ENCODE measurements around the gene HGS.

Gene HGS
- 106 to 206 (median 178) reads per million in 9 experiments for total RNA-seq

GRCh38 chr17:81683584-81684441 lies at the start of gene HGS, which contains the start of gene ARL16:
Gene HGS (plus strand): TSS chr17:81684011. CDS start chr17:81684067, 56 bp downstream.
Gene ARL16 (minus strand): TSS chr17:81683797. CDS start chr17:81683753, 44 bp downstream.
- H3K4me3 Mint-ChIP-seq: peak within 1 kb of the TSS; percentile 87 to 90

GRCh38 chr17:81635431-81635830 lies 48.4 kb upstream of the HGS start:
- ATAC-seq (replicated peaks) (no peak), DNase-seq (no peak)
- peak overlapping the region; percentile 82 to 85 for H3K4me3 Mint-ChIP-seq
- H3K9me3 Mint-ChIP-seq: no peaks in the 10 kb centered on the region
- peaks cover 4% of the 10 kb centered on the region for H3K36me3 Mint-ChIP-seq (ENCODE audit: insufficient read depth)
- H3K27ac Mint-ChIP-seq: peak overlapping the region; percentile 84 to 92
- H3K27me3 Mint-ChIP-seq: no peaks in the 10 kb centered on the region
- H3K4me1 Mint-ChIP-seq (ENCODE audit: low read depth in 2 of 2): peaks cover 14% of the 10 kb centered on the region in 2 donors

More at GRCh38 chr17:81683584-81684441, at the start of gene HGS, which contains the start of gene ARL16:
- Mint-ChIP-seq H3K9me3 (no peaks in the 10 kb centered on the region), H3K36me3 (ENCODE audit: insufficient read depth) (peaks cover 22% of the 10 kb centered on the region), H3K27me3 (no peaks in the 10 kb centered on the region), H3K27ac (peak within 1 kb of the TSS; percentile 87 to 91), H3K4me1 (ENCODE audit: low read depth in 2 of 2) (peaks cover 29% of the 10 kb centered on the region in 2 donors)
- peak; percentile 97 for ATAC-seq (replicated peaks)
- DNase-seq: peak; percentile 96 to 98 (median 97)

- H3K4me1 Mint-ChIP-seq (ENCODE audit: low read depth in 2 of 2): peaks cover 14% of the 10 kb centered on the region in 2 donors
- H3K9me3 Mint-ChIP-seq: no peaks in the 10 kb centered on the region
- H3K36me3 Mint-ChIP-seq (ENCODE audit: insufficient read depth): no peaks in the 10 kb centered on the region
- H3K27ac Mint-ChIP-seq: peak overlapping the region; percentile 84 to 92
- no peaks in the 10 kb centered on the region for H3K27me3 Mint-ChIP-seq
- DNase-seq (no peak), ATAC-seq (replicated peaks) (peak; percentile 4)
- H3K4me3 Mint-ChIP-seq: peak overlapping the region; percentile 82 to 85
Observed at GRCh38 chr17:81635973-81636504, 47.8 kb upstream of the HGS start.

- peak within 1 kb of the TSS; percentile 82 to 85 for H3K4me3 Mint-ChIP-seq
- no peaks in the 10 kb centered on the region for H3K27me3 Mint-ChIP-seq
- peaks cover 11 to 14% of the 10 kb centered on the region in 2 donors for H3K4me1 Mint-ChIP-seq (ENCODE audit: low read depth in 2 of 2)
- ATAC-seq (replicated peaks): peak; percentile 92
- DNase-seq: peak; percentile 68 to 75 (median 72)
- no peaks in the 10 kb centered on the region for H3K9me3 Mint-ChIP-seq
- no peaks in the 10 kb centered on the region for H3K36me3 Mint-ChIP-seq (ENCODE audit: insufficient read depth)
- peak within 1 kb of the TSS; percentile 84 to 92 for H3K27ac Mint-ChIP-seq
Observed at GRCh38 chr17:81636505-81637288, 47.1 kb upstream of the HGS start, which contains the start of the genes NPLOC4 and TSPAN10. Gene NPLOC4 (minus strand): TSS chr17:81637112. CDS start chr17:81636930, 182 bp downstream. Gene TSPAN10 (plus strand): TSS chr17:81637196. CDS start chr17:81642413, 5,217 bp downstream.

GRCh38 chr17:81638683-81639082 lies 45.1 kb upstream of the HGS start:
- H3K27me3 Mint-ChIP-seq: no peaks in the 10 kb centered on the region
- DNase-seq (no peak), ATAC-seq (replicated peaks) (no peak)
- peaks cover 10% of the 10 kb centered on the region in 2 donors for H3K4me1 Mint-ChIP-seq (ENCODE audit: low read depth in 2 of 2)
- H3K4me3 Mint-ChIP-seq: no peak overlapping the region
- H3K36me3 Mint-ChIP-seq (ENCODE audit: insufficient read depth): no peaks in the 10 kb centered on the region
- H3K9me3 Mint-ChIP-seq: no peaks in the 10 kb centered on the region
- H3K27ac Mint-ChIP-seq: no peak overlapping the region

GRCh38 chr17:81640011-81640410 lies 43.8 kb upstream of the HGS start:
- no peaks in the 10 kb centered on the region for H3K27me3 Mint-ChIP-seq
- no peaks in the 10 kb centered on the region for H3K9me3 Mint-ChIP-seq
- no peak for ATAC-seq (replicated peaks)
- H3K4me3 Mint-ChIP-seq: no peak overlapping the region
- H3K36me3 Mint-ChIP-seq (ENCODE audit: insufficient read depth): no peaks in the 10 kb centered on the region
- H3K27ac Mint-ChIP-seq: no peak overlapping the region
- peaks cover 10% of the 10 kb centered on the region in 2 donors for H3K4me1 Mint-ChIP-seq (ENCODE audit: low read depth in 2 of 2)
- no peak for DNase-seq

GRCh38 chr17:81641825-81642489 lies 41.9 kb upstream of the HGS start:
- ATAC-seq (replicated peaks): no peak
- Mint-ChIP-seq H3K4me3 (no peak overlapping the region), H3K9me3 (no peaks in the 10 kb centered on the region), H3K27ac (no peak overlapping the region), H3K36me3 (ENCODE audit: insufficient read depth) (no peaks in the 10 kb centered on the region), H3K4me1 (ENCODE audit: low read depth in 2 of 2) (no peaks in the 10 kb centered on the region), H3K27me3 (peaks cover 2 to 5% of the 10 kb centered on the region in 2 donors)
- no peak for DNase-seq

- peaks cover 9 to 20% of the 10 kb centered on the region in 2 donors for H3K27me3 Mint-ChIP-seq
- H3K27ac Mint-ChIP-seq: no peak overlapping the region
- no peak for ATAC-seq (replicated peaks)
- H3K4me1 Mint-ChIP-seq (ENCODE audit: low read depth in 2 of 2): no peaks in the 10 kb centered on the region
- H3K9me3 Mint-ChIP-seq: no peaks in the 10 kb centered on the region
- DNase-seq: no peak
- no peak overlapping the region for H3K4me3 Mint-ChIP-seq
- H3K36me3 Mint-ChIP-seq (ENCODE audit: insufficient read depth): no peaks in the 10 kb centered on the region
Observed at GRCh38 chr17:81644496-81644895, 39.3 kb upstream of the HGS start.

- Mint-ChIP-seq H3K9me3 (no peaks in the 10 kb centered on the region), H3K27me3 (peaks cover 9 to 24% of the 10 kb centered on the region in 2 donors), H3K4me1 (ENCODE audit: low read depth in 2 of 2) (no peaks in the 10 kb centered on the region), H3K36me3 (ENCODE audit: insufficient read depth) (no peaks in the 10 kb centered on the region), H3K27ac (no peak overlapping the region), H3K4me3 (no peak overlapping the region)
- DNase-seq (no peak), ATAC-seq (replicated peaks) (no peak)
Observed at GRCh38 chr17:81644976-81645952, 38.5 kb upstream of the HGS start.

- no peaks in the 10 kb centered on the region for H3K4me1 Mint-ChIP-seq (ENCODE audit: low read depth in 2 of 2)
- ATAC-seq (replicated peaks) (no peak), DNase-seq (no peak)
- H3K4me3 Mint-ChIP-seq: no peak overlapping the region
- H3K27me3 Mint-ChIP-seq: peaks cover 14 to 36% of the 10 kb centered on the region in 2 donors
- H3K9me3 Mint-ChIP-seq: no peaks in the 10 kb centered on the region
- H3K27ac Mint-ChIP-seq: no peak overlapping the region
- H3K36me3 Mint-ChIP-seq (ENCODE audit: insufficient read depth): no peaks in the 10 kb centered on the region
Observed at GRCh38 chr17:81646869-81647600, 36.8 kb upstream of the HGS start.

GRCh38 chr17:81647640-81648012 lies 36.2 kb upstream of the HGS start:
- H3K27ac Mint-ChIP-seq: no peak overlapping the region

More at GRCh38 chr17:81647640-81648012, 36.2 kb upstream of the HGS start:
- DNase-seq: no peak
- Mint-ChIP-seq H3K4me3 (no peak overlapping the region), H3K9me3 (no peaks in the 10 kb centered on the region), H3K4me1 (ENCODE audit: low read depth in 2 of 2) (no peaks in the 10 kb centered on the region), H3K27me3 (peaks cover 14 to 38% of the 10 kb centered on the region in 2 donors), H3K36me3 (ENCODE audit: insufficient read depth) (no peaks in the 10 kb centered on the region)
- no peak for ATAC-seq (replicated peaks)
